PC-3 (cell line): ENCODE results near the gene BID. TPM values are rescaled to one million over a fixed set of nuclear protein-coding genes. Genes with fewer than 3 reads are reported as not detected.
A peak's percentile ranks its signal among the peaks of the same experiment; 100 is the strongest.

Experiments used
- ATAC-seq: fragments of 200-7000 bp; cut with Tn5 transposase; 2 replicates; pipeline ENCODE4 v1.9.1; 2020; ENCODE audit warnings: mild to moderate bottlenecking, moderate library complexity
- BruUV-seq: library from RNA; stranded (reverse); fragments of 400-500 nt; replicated peaks from 2 replicates; lab custom pipeline; 2021; lab: Mats Ljungman, UMichigan
- CTCF ChIA-PET: fragments of 300-600 bp; sonication (Branson Sonifier 250); formaldehyde crosslinking; loops from one replicate; lab custom pipeline; 2022; ENCODE audit warnings: antibody characterized with exemption; lab: Charles Lee
- POLR2A ChIA-PET: fragments of 300-600 bp; sonication (Branson Sonifier 250); formaldehyde crosslinking; loops from one replicate; lab custom pipeline; 2022; ENCODE audit warnings: antibody characterized with exemption; ENCODE audit not compliant: unreplicated experiment; lab: Charles Lee
- DNase-seq: peaks from one replicate; pipeline ENCODE4 v3.0.0-alpha.2; 2015
- H2AFZ ChIP-seq: fragments of 300-600 bp; sonication (generic); 2 replicates; pipeline ENCODE4 v1.6.0; 2016; ENCODE audit warnings: antibody characterized with exemption, low read length
- H3F3A ChIP-seq: fragments of 300-600 bp; sonication (generic); one replicate; pipeline ENCODE4 v1.6.0; 2017; ENCODE audit warnings: antibody characterized with exemption, low read length, control low read depth, mild to moderate bottlenecking; ENCODE audit not compliant: unreplicated experiment
- H3K27ac ChIP-seq: fragments of 300-600 bp; sonication (generic); 2 replicates; pipeline ENCODE4 v1.5.1; 2016; ENCODE audit warnings: mild to moderate bottlenecking, low read length
- H3K27me3 ChIP-seq: fragments of 300-600 bp; sonication (generic); 2 replicates; pipeline ENCODE4 v1.6.1; 2016; ENCODE audit warnings: low read length, mixed read lengths
- H3K36me3 ChIP-seq: fragments of 300-600 bp; sonication (generic); 2 replicates; pipeline ENCODE4 v1.6.1; 2016; ENCODE audit warnings: low read depth, mixed run types, low read length, mixed read lengths
- H3K4me1 ChIP-seq: fragments of 300-600 bp; sonication (generic); 2 replicates; pipeline ENCODE4 v1.5.1; 2016; ENCODE audit warnings: low read length; ENCODE audit not compliant: insufficient read depth
- H3K4me2 ChIP-seq: fragments of 300-600 bp; sonication (generic); 2 replicates; pipeline ENCODE4 v1.6.0; 2016; ENCODE audit warnings: low read length
- H3K4me3 ChIP-seq: fragments of 300-600 bp; sonication (generic); 2 replicates; pipeline ENCODE4 v1.5.1; 2016; ENCODE audit warnings: mild to moderate bottlenecking, low read length, mixed read lengths
- H3K79me2 ChIP-seq: fragments of 300-600 bp; sonication (generic); 2 replicates; pipeline ENCODE4 v1.6.1; 2017; ENCODE audit warnings: low read length, mixed read lengths
- H3K9ac ChIP-seq: fragments of 300-600 bp; sonication (generic); 2 replicates; pipeline ENCODE4 v1.6.0; 2016; ENCODE audit warnings: mild to moderate bottlenecking, low read length
- H3K9me2 ChIP-seq: fragments of 300-600 bp; sonication (generic); replicated peaks from 2 replicates; pipeline ENCODE4 v1.6.1; 2016; ENCODE audit warnings: mixed run types, low read length, mixed read lengths
- H3K9me3 ChIP-seq: fragments of 300-600 bp; sonication (generic); 2 replicates; pipeline ENCODE4 v1.6.1; 2016; ENCODE audit warnings: low read length, mixed read lengths
- H4K20me1 ChIP-seq: fragments of 300-600 bp; sonication (generic); 2 replicates; pipeline ENCODE4 v1.6.1; 2016; ENCODE audit warnings: low read length, mixed read lengths
- CTCF ChIP-seq: fragments of 300-600 bp; sonication (generic); conservative IDR thresholded peaks from 2 replicates; pipeline ENCODE4 v1.5.1; 2017; ENCODE audit warnings: antibody characterized with exemption, low read depth, mild to moderate bottlenecking, low read length
- EZH2 ChIP-seq: fragments of 300-600 bp; sonication (generic); IDR thresholded peaks from one replicate; pipeline ENCODE4 v1.6.1; 2017; ENCODE audit warnings: antibody characterized with exemption, mild to moderate bottlenecking, low read length; ENCODE audit not compliant: unreplicated experiment
- EZH2phosphoT487 ChIP-seq: fragments of 300-600 bp; sonication (generic); IDR thresholded peaks from 2 replicates; pipeline ENCODE4 v1.6.1; 2018; ENCODE audit warnings: mild to moderate bottlenecking, antibody characterized with exemption, low read length, borderline replicate concordance
- intact Hi-C: fragments of 100-400 bp; cut with micrococcal nuclease; formaldehyde crosslinking; loops from 2 replicates; pipeline ENCODE4 v1.9.0; 2023
- total RNA-seq: library from RNA; depleted of rRNA; stranded (reverse); fragments of >200 nt; gene quantifications from 2 replicates; pipeline ENCODE4 v1.2.3, GENCODE V29; 2014

The BID gene
- total RNA-seq, 1 experiment from 2014 or later = 123 TPM

- ATAC-seq (no peak), DNase-seq (no peak)
- intact Hi-C loops = no loop called here
- no peak for TF ChIP-seq CTCF
- TF ChIP-seq EZH2phosphoT487 = no peak
- no peak for TF ChIP-seq EZH2
- H3F3A ChIP-seq = no peaks in the 10 kb centered on the region
- ChIA-PET CTCF (interaction anchor here (0.9 kb wide), 1 partner anchor 180 kb away, joined by 3 read pairs; no protein-coding TSS in a partner anchor), POLR2A (no interaction called here)
- H3K4me3 ChIP-seq = no peak overlapping the region
- H3K79me2 ChIP-seq = no peaks in the 10 kb centered on the region
- no peak overlapping the region for H3K9ac ChIP-seq
- H3K4me2 ChIP-seq = no peak overlapping the region
- no peaks in the 10 kb centered on the region for H3K9me2 ChIP-seq
- BruUV-seq = no TSS peak
- no peaks in the 10 kb centered on the region for H3K27me3 ChIP-seq
- peaks cover 4% of the 10 kb centered on the region; the same call in 1 of the 2 replicates for H3K4me1 ChIP-seq
- H3K36me3 ChIP-seq = peaks cover 8% of the 10 kb centered on the region; the same call in 1 of the 2 replicates
- no peaks in the 10 kb centered on the region for H4K20me1 ChIP-seq
- no peak overlapping the region for H2AFZ ChIP-seq
- no peak overlapping the region for H3K27ac ChIP-seq
- no peaks in the 10 kb centered on the region for H3K9me3 ChIP-seq
These were observed 35.7 kb downstream of the BID start for GRCh38 chr22:17738386-17739128.

- H3K9ac ChIP-seq = no peak overlapping the region
- no peak for DNase-seq
- no peak overlapping the region for H3K4me3 ChIP-seq
- BruUV-seq = no TSS peak
- H3K36me3 ChIP-seq = peaks cover 17% of the 10 kb centered on the region
- peaks cover 9% of the 10 kb centered on the region; the same call in 1 of the 2 replicates for H3K4me1 ChIP-seq
- intact Hi-C loops = no loop called here
- POLR2A ChIA-PET = no interaction called here
- H3K79me2 ChIP-seq = no peaks in the 10 kb centered on the region
- H4K20me1 ChIP-seq = no peaks in the 10 kb centered on the region
- H3F3A ChIP-seq = no peaks in the 10 kb centered on the region
- CTCF ChIA-PET = interaction anchor here (0.7 kb wide), 1 partner anchor 133 kb away, joined by 3 read pairs; no protein-coding TSS in a partner anchor
- H3K27me3 ChIP-seq = no peaks in the 10 kb centered on the region
- H3K27ac ChIP-seq = peak overlapping the region; percentile 51; the same call in 1 of the 2 replicates
- no peak for ATAC-seq
- no peak overlapping the region for H3K4me2 ChIP-seq
- no peaks in the 10 kb centered on the region for H3K9me2 ChIP-seq
- TF ChIP-seq EZH2 = no peak
- TF ChIP-seq EZH2phosphoT487 = no peak
- TF ChIP-seq CTCF = no peak
- H2AFZ ChIP-seq = no peak overlapping the region
- H3K9me3 ChIP-seq = no peaks in the 10 kb centered on the region
These were observed 40.1 kb downstream of the BID start for GRCh38 chr22:17734187-17734586.

- no peaks in the 10 kb centered on the region for H3K9me2 ChIP-seq
- peaks cover 9% of the 10 kb centered on the region; the same call in 1 of the 2 replicates for H3K4me1 ChIP-seq
- H4K20me1 ChIP-seq = no peaks in the 10 kb centered on the region
- no peak overlapping the region for H3K9ac ChIP-seq
- peaks cover 17% of the 10 kb centered on the region for H3K36me3 ChIP-seq
- no peaks in the 10 kb centered on the region for H3K79me2 ChIP-seq
- H3K4me2 ChIP-seq = 0 out of 2 replicates have a peak overlapping the region, but pooled peaks have one; percentile 14
- BruUV-seq = no TSS peak
- DNase-seq (peak; percentile 26), ATAC-seq (peak; percentile 29; the same call in 1 of the 2 replicates)
- no peaks in the 10 kb centered on the region for H3F3A ChIP-seq
- no peak overlapping the region for H2AFZ ChIP-seq
- H3K4me3 ChIP-seq = no peak overlapping the region
- no peaks in the 10 kb centered on the region for H3K9me3 ChIP-seq
- no peaks in the 10 kb centered on the region for H3K27me3 ChIP-seq
- peak overlapping the region; percentile 51 for H3K27ac ChIP-seq
- TF ChIP-seq EZH2 (no peak), CTCF (no peak), EZH2phosphoT487 (no peak)
- CTCF ChIA-PET = no interaction called here
- intact Hi-C loops = no loop called here
- POLR2A ChIA-PET = no interaction called here
These were observed 40.8 kb downstream of the BID start for GRCh38 chr22:17733466-17733865.
